Ovary (tissue), 9 donors: ENCODE results near the gene PEAK1. TPM values are rescaled to one million over a fixed set of nuclear protein-coding genes. Genes with fewer than 3 reads are reported as not detected.
"Not testable (repeated sequence)": the region's sequence is repeated elsewhere in the genome, so short reads cannot be mapped to it uniquely, and the experiment has no call there.

Experiments used
- DNase-seq, 5 donors: peaks; one replicate each; pipeline ENCODE4 v3.0.0-alpha.2; 2019 to 2020
- H3K27ac ChIP-seq, 2 donors: fragments of 200-600 bp; one replicate each; pipeline versions ENCODE4 v1.5.1 to v1.8.0; 2019 to 2022
- H3K27me3 ChIP-seq: fragments of 200-600 bp; one replicate; pipeline ENCODE4 v1.8.0; 2022
- H3K36me3 ChIP-seq: fragments of 200-600 bp; sonication (generic); one replicate; pipeline ENCODE4 v1.5.1; 2019
- H3K4me1 ChIP-seq: one replicate; pipeline ENCODE4 v1.8.1; 2013; ENCODE audit warnings: mild to moderate bottlenecking, moderate library complexity; ENCODE audit not compliant: insufficient read depth
- H3K4me3 ChIP-seq: fragments of 200-600 bp; sonication (generic); one replicate; pipeline ENCODE4 v1.5.1; 2017
- H3K9me3 ChIP-seq, 2 donors: fragments of 200-600 bp in 1 of 2; sonication (generic) in 1 of 2; one replicate each; pipeline versions ENCODE4 v1.5.1 to v1.8.1; 2013 to 2019; ENCODE audit warnings: mild to moderate bottlenecking in 1 of 2, moderate library complexity in 1 of 2
- CTCF ChIP-seq, 3 donors: fragments of 450-650 bp in 2 of 3; fragments of 200-600 bp in 1 of 3; IDR thresholded peaks; one replicate each; pipeline versions ENCODE4 v1.5.1 to v1.8.0; 2016 to 2022; ENCODE audit warnings: antibody characterized with exemption in 3 of 3, mild to moderate bottlenecking in 1 of 3
- EP300 ChIP-seq: sonication (generic); formaldehyde crosslinking; IDR thresholded peaks from one replicate; pipeline ENCODE4 v1.6.1; 2017; ENCODE audit warnings: antibody characterized with exemption
- POLR2A ChIP-seq: fragments of 450-650 bp; IDR thresholded peaks from one replicate; pipeline ENCODE4 v1.6.1; 2017; ENCODE audit warnings: antibody characterized with exemption, mild to moderate bottlenecking, moderate library complexity
- WGBS, 3 donors: extraction: QIAGEN DNeasy Blood & Tissue Kit in 1 of 3; methylation state at CpG; one replicate each; pipeline versions ENCODE4 v1.1.5 to v1.1.7; 2013 to 2017; 5-methylcytosine and 5-hydroxymethylcytosine counted together
- intact Hi-C, 4 donors: fragments of 100-400 bp; cut with DNase I; formaldehyde crosslinking; loops; one replicate each; pipeline versions ENCODE4 v1.11.0 to v1.15.1; 2022 to 2023
- polyA plus RNA-seq, 2 donors: library from polyadenylated mRNA; stranded (reverse); fragments of 200-250 nt in 1 of 2; fragments of 350-450 nt in 1 of 2; fragmentation: Illumina TruSeq in 1 of 2; extraction: RNeasy Lipid Tissue Mini Kit (QIAGEN cat#74804) in 1 of 2; gene quantifications; one replicate each; pipeline ENCODE4 v1.2.3, GENCODE V29; 2013 to 2014
- total RNA-seq, 7 donors: library from RNA; depleted of rRNA in 2 of 7; stranded (reverse); fragments of >200 nt in 2 of 7; fragmentation: NEBNext Ultra II Directional in 3 of 7; extraction: Animal tissue kit (Norgen Biotek cat#: 25700) in 3 of 7; gene quantifications; one replicate each; pipeline versions ENCODE4 v1.1.0 to v1.2.4, GENCODE V29; 2016 to 2023
- donor health status: DM: no; HTN: no; CAD: no; lungs with moderate emphysema.
- donor health status: DM: no; HTN: no; CAD: no.
- donor health status: Bipolar disorder and iron deficiency.
- donor health status: DM: yes; HTN: yes; CAD: no.
- donor health status: DM: no; HTN: no; CAD: no.
- donor health status: DM: yes; HTN: yes; CAD: no.

PEAK1 gene
- total and polyA plus RNA-seq, 9 donors = 6.6 to 48.4 (median 41.4) TPM

- Histone ChIP-seq H3K4me3 (no peak overlapping the region), H3K9me3 (no peaks in the 10 kb centered on the region), H3K36me3 (no peaks in the 10 kb centered on the region), H3K4me1 (no peaks in the 10 kb centered on the region), H3K27ac (no peak overlapping the region), H3K27me3 (no peaks in the 10 kb centered on the region)
- TF ChIP-seq EP300 (no peak), CTCF (IDR thresholded peaks at IDR 0.05) (no peak), POLR2A (no peak)
- intact Hi-C loops = no loop called here
- DNase-seq = no peak
Observed at GRCh38 chr15:77179541-77179998, 240.3 kb downstream of the PEAK1 start.

DNA sequence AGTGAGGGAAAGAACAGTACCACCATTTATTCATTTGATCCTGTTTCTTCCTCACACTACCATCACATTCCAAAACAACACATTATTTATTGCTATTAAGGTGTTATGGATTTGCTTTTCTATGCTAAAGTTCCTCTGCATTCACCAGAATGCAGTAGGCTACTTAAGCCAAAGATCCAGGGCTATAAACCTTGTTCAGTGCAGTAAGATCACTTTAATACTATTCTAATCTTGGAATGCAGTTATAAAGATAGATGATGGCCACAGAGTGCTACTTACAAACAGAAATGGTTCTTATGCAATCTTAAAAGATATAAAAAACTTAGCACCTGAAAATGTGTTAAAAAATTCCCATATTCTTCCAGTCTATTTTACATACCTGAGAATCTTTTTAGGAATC, 241.5 kb downstream of the PEAK1 start:
- TF ChIP-seq EP300 (no peak), CTCF (IDR thresholded peaks at IDR 0.05) (no peak), POLR2A (no peak)
- no peaks in the 10 kb centered on the region for H3K27me3 ChIP-seq
- no peak for DNase-seq
- intact Hi-C loops = no loop called here
- H3K9me3 ChIP-seq = no peaks in the 10 kb centered on the region
- H3K36me3 ChIP-seq = no peaks in the 10 kb centered on the region
- no peak overlapping the region for H3K4me3 ChIP-seq
- H3K27ac ChIP-seq = no peak overlapping the region
- H3K4me1 ChIP-seq = no peaks in the 10 kb centered on the region

- 100% methylated on average over 1 of the region's 1 CpG for WGBS, 3 donors
- H3K4me1 ChIP-seq, H3K9me3 ChIP-seq, H3K4me3 ChIP-seq, intact Hi-C loops, H3K36me3 ChIP-seq, DNase-seq, H3K27me3 ChIP-seq, H3K27ac ChIP-seq: not testable (repeated sequence)
Observed at GRCh38 chr15:77176148-77176547, 243.8 kb downstream of the PEAK1 start.

- no peak for TF ChIP-seq CTCF (IDR thresholded peaks at IDR 0.05)
- no peak for TF ChIP-seq EP300
- TF ChIP-seq POLR2A = no peak
- Histone ChIP-seq H3K4me1 (no peaks in the 10 kb centered on the region), H3K36me3 (no peaks in the 10 kb centered on the region), H3K27ac (no peak overlapping the region), H3K9me3 (no peaks in the 10 kb centered on the region), H3K27me3 (no peaks in the 10 kb centered on the region), H3K4me3 (no peak overlapping the region)
- DNase-seq = no peak
- intact Hi-C loops = no loop called here
- WGBS, 3 donors = 90 to 96% (median 92%) methylated on average over 1 of the region's 1 CpG
Observed at GRCh38 chr15:77173487-77173886, 246.4 kb downstream of the PEAK1 start.

DNA sequence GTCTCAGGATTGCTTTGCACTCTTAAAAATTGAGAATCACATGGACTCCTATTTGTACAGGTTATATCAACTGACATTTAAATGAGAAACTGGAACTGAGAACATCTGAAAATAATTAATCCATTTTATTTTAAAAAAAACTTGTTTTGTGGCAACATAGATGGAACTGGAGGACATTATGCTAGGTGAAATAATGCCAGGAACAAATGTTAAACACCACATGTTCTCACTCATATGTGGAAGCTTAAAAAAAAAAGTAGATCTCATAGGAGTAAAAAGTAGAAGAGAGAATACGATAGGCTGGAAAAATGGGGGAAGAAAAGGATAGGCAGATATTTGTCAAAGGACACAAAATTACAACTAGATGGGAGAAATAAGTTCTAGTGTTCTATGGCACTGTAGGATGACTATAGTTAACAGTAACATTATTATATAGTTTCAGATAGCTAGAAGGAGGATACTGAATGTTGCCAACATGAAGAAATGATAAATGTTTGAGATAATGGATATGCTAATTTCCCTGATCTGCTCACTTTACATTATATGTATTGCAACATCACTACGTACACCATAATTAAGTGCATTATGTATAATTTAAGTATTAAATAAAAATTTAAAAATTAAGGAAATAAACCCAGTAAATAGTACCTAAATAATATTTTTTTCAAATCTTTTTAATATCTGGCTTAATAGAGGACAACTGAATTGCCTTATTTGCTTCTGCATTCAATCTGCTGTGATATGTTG, 248.5 kb downstream of the PEAK1 start:
- TF ChIP-seq POLR2A = no peak
- TF ChIP-seq CTCF (IDR thresholded peaks at IDR 0.05) = no peak
- TF ChIP-seq EP300 = no peak
- intact Hi-C loops = no loop called here
- WGBS, 3 donors = 92 to 95% (median 92%) methylated on average over 2 of the region's 2 CpGs
- Histone ChIP-seq H3K36me3 (no peaks in the 10 kb centered on the region), H3K4me1 (no peaks in the 10 kb centered on the region), H3K4me3 (no peak overlapping the region), H3K27me3 (no peaks in the 10 kb centered on the region), H3K27ac (no peak overlapping the region), H3K9me3 (no peaks in the 10 kb centered on the region)
- no peak for DNase-seq
